SK-N-SH (cell line): ENCODE data around the gene TFRC. TPM values are rescaled to one million over a fixed set of nuclear protein-coding genes. Genes with fewer than 3 reads are reported as not detected.

Experiments used
- CTCF ChIA-PET: fragments of 300-600, 350-600 bp; formaldehyde crosslinking; extraction: SDS; loops from one replicate; lab custom pipeline; 2021; lab: Yijun Ruan, JAX
- POLR2A ChIA-PET: fragments of 350-600 bp; sonication (Branson Sonifier 250); formaldehyde crosslinking; extraction: SDS; loops from one replicate; lab custom pipeline; 2020; ENCODE audit warnings: antibody characterized with exemption, inconsistent platforms; lab: Yijun Ruan, JAX
- DNase-seq: peaks from one replicate; pipeline ENCODE4 v3.0.0; 2012
- H2AFZ ChIP-seq: fragments of 200-600 bp; sonication (generic); 2 replicates; pipeline ENCODE4 v1.8.1; 2016; ENCODE audit warnings: antibody characterized with exemption, mild to moderate bottlenecking, low read depth
- H3F3A ChIP-seq: fragments of 200-600 bp; sonication (generic); replicated peaks from 2 replicates; pipeline ENCODE3; 2016; ENCODE audit warnings: antibody characterized with exemption, mild to moderate bottlenecking; ENCODE audit not compliant: insufficient read depth
- H3K27ac ChIP-seq, 2 experiments: fragments of 200-500 bp in 1 of 2; fragments of 200-600 bp in 1 of 2; sonication (Bioruptor generic) in 1 of 2; sonication (generic), shearing (Covaris generic) in 1 of 2; 2 replicates each; pipeline versions ENCODE4 v1.5.1 to v1.6.1; 2014 to 2016; ENCODE audit warnings: low read depth in 2 of 2, inconsistent platforms in 1 of 2, low read length in 1 of 2, mild to moderate bottlenecking in 1 of 2, mixed read lengths in 1 of 2
- H3K27me3 ChIP-seq: fragments of 200-600 bp; sonication (generic), shearing (Covaris generic); 2 replicates; pipeline ENCODE4 v1.6.1; 2016; ENCODE audit warnings: mixed run types; ENCODE audit not compliant: insufficient read depth
- H3K36me3 ChIP-seq, 2 experiments: fragments of 200-500 bp in 1 of 2; fragments of 200-600 bp in 1 of 2; sonication (Bioruptor generic) in 1 of 2; sonication (generic) in 1 of 2; replicated peaks in 1 of 2; 2 replicates each; pipeline versions ENCODE3 to v1.5.1; 2014 to 2016; ENCODE audit warnings: low read length in 1 of 2, mild to moderate bottlenecking in 1 of 2; ENCODE audit not compliant: insufficient read depth in 2 of 2, control insufficient read depth in 1 of 2
- H3K4me1 ChIP-seq, 2 experiments: fragments of 200-500 bp in 1 of 2; fragments of 200-600 bp in 1 of 2; sonication (Bioruptor generic) in 1 of 2; sonication (generic), shearing (Covaris generic) in 1 of 2; 2 replicates each; pipeline versions ENCODE4 v1.5.1 to v1.6.1; 2014 to 2016; ENCODE audit warnings: low read depth in 1 of 2, low read length in 1 of 2, mixed run types in 1 of 2; ENCODE audit not compliant: insufficient read depth in 2 of 2, control insufficient read depth in 1 of 2
- H3K4me2 ChIP-seq: fragments of 200-600 bp; sonication (generic), shearing (Covaris generic); 2 replicates; pipeline ENCODE4 v1.6.1; 2017; ENCODE audit warnings: mixed run types
- H3K4me3 ChIP-seq, 2 experiments: fragments of 200-500 bp in 1 of 2; fragments of 200-600 bp in 1 of 2; sonication (Bioruptor generic) in 1 of 2; sonication (generic), shearing (Covaris generic) in 1 of 2; 2 replicates each; pipeline versions ENCODE4 v1.5.1 to v1.8.1; 2014 to 2016; ENCODE audit warnings: low read depth in 2 of 2, inconsistent platforms in 1 of 2, low read length in 1 of 2, mild to moderate bottlenecking in 1 of 2, mixed read lengths in 1 of 2, moderate library complexity in 1 of 2
- H3K79me2 ChIP-seq: fragments of 200-600 bp; sonication (generic); 2 replicates; pipeline ENCODE4 v1.8.1; 2017; ENCODE audit warnings: mild to moderate bottlenecking; ENCODE audit not compliant: insufficient read depth
- H3K9ac ChIP-seq: fragments of 200-600 bp; sonication (generic); 2 replicates; pipeline ENCODE4 v1.6.1; 2017; ENCODE audit warnings: mixed run types
- H3K9me2 ChIP-seq: fragments of 200-600 bp; sonication (generic); 2 replicates; pipeline ENCODE4 v1.6.1; 2017; ENCODE audit warnings: mixed run types
- H3K9me3 ChIP-seq: fragments of 200-600 bp; sonication (generic); 2 replicates; pipeline ENCODE4 v1.6.1; 2017; ENCODE audit warnings: mixed run types, mild to moderate bottlenecking, moderate library complexity
- H4K20me1 ChIP-seq: fragments of 200-600 bp; sonication (generic); 2 replicates; pipeline ENCODE4 v1.6.1; 2017; ENCODE audit warnings: mild to moderate bottlenecking, mixed run types; ENCODE audit not compliant: insufficient read depth
- FOXJ3 ChIP-seq: sonication (generic); formaldehyde crosslinking; IDR thresholded peaks from 2 replicates; pipeline ENCODE4 v1.5.1; 2020; ENCODE audit warnings: mild to moderate bottlenecking, missing genetic modification reagents
- GATA2 ChIP-seq: sonication (generic); formaldehyde crosslinking; IDR thresholded peaks from 2 replicates; pipeline ENCODE4 v1.5.0; 2020; ENCODE audit warnings: mild to moderate bottlenecking, missing genetic modification reagents
- JUND ChIP-seq: IDR thresholded peaks from 2 replicates; pipeline ENCODE4 v1.4.0; 2012
- NFIC ChIP-seq: IDR thresholded peaks from 2 replicates; pipeline ENCODE4 v1.4.0; 2012; ENCODE audit warnings: borderline replicate concordance
- RAD21 ChIP-seq: IDR thresholded peaks from 2 replicates; pipeline ENCODE4 v1.6.1; 2012; ENCODE audit warnings: mild to moderate bottlenecking, low read length
- RFX5 ChIP-seq: IDR thresholded peaks from 2 replicates; pipeline ENCODE4 v1.6.1; 2012; ENCODE audit warnings: mild to moderate bottlenecking, improper control_type of control experiment, low read length
- TAF1 ChIP-seq: IDR thresholded peaks from 2 replicates; pipeline ENCODE4 v1.6.1; 2012; ENCODE audit warnings: low read depth, mild to moderate bottlenecking, low read length, moderate library complexity, borderline replicate concordance
- YY1 ChIP-seq: IDR thresholded peaks from 2 replicates; pipeline ENCODE4 v1.4.0; 2012; ENCODE audit warnings: low read depth, mild to moderate bottlenecking
- WGBS: methylation state at CpG from one replicate; pipeline ENCODE4 v1.1.6; 2017; ENCODE audit warnings: low lambda C conversion rate; 5-methylcytosine and 5-hydroxymethylcytosine counted together
- polyA plus RNA-seq, 3 experiments: library from polyadenylated mRNA; depleted of rRNA; stranded (reverse); fragments of >200 nt; gene quantifications; 2 replicates each; pipeline ENCODE4 v1.2.3, GENCODE V29; 2012
- small RNA-seq, 7 experiments: library from RNA; depleted of rRNA; stranded (forward); fragments of <200 nt; gene quantifications; one replicate each; pipeline ENCODE3, GENCODE V24; 2012

TFRC gene
- polyA plus RNA-seq, 1 of the 3 experiments (the other 2 are of a cell fraction), result 35.0 TPM

DNA sequence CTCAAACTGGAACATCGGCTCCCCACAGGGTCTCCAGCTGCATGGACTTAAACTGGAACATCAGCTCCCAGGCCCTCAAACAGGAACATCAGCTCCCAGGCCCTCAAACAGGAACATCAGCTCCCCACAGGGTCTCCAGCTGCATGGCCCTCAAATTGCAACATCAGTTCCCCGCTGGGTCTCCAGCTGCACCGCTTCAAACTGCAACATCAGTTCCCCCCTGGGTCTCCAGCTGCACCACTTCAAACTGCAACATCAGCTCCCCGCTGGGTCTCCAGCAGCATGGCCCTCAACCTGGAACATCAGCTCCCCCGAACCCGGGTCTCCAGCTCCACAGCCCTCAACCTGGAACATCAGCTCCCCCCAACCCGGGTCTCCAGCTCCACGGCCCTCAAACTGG lies 82.0 kb downstream of the TFRC start:
- H2AFZ ChIP-seq, result no peak overlapping the region
- H3K4me3 ChIP-seq, result no peak overlapping the region
- POLR2A ChIA-PET, result interaction anchor here (1.0 kb wide), 1 partner anchor 58 kb away, joined by 5 read pairs; no protein-coding TSS in a partner anchor
- no peak overlapping the region for H3K9ac ChIP-seq
- H3K27ac ChIP-seq, result no peak overlapping the region
- H3K4me1 ChIP-seq, result no peaks in the 10 kb centered on the region
- no peaks in the 10 kb centered on the region for H3K9me2 ChIP-seq
- no peaks in the 10 kb centered on the region for H3K36me3 ChIP-seq
- TF ChIP-seq YY1 (no peak), NFIC (no peak), JUND (no peak), RAD21 (no peak), RFX5 (no peak), FOXJ3 (CRISPR knock-in tag) (no peak), TAF1 (no peak), GATA2 (CRISPR knock-in tag) (no peak)
- H4K20me1 ChIP-seq, result no peaks in the 10 kb centered on the region
- no peaks in the 10 kb centered on the region for H3K9me3 ChIP-seq
- no peaks in the 10 kb centered on the region for H3K79me2 ChIP-seq
- H3K4me2 ChIP-seq, result no peak overlapping the region
- no peak for DNase-seq
- WGBS, result 31% methylated on average over 5 of the region's 8 CpGs
- H3K27me3 ChIP-seq, result no peaks in the 10 kb centered on the region; the same call in 1 of the 2 replicates
- no peaks in the 10 kb centered on the region for H3F3A ChIP-seq
- CTCF ChIA-PET, result no interaction called here

Small RNA genes lying within 50 kb of the gene (small RNA-seq; reads per million reads assigned to genes)
- gene RNU7-18P, result 0 reads per million in 7 experiments

Other genes with a start within 250 kb of the TFRC start
- 11.3 and 17.3 TPM in 2 replicates for gene TNK2, start 173.5 kb downstream of the TFRC start, polyA plus RNA-seq (2012; rRNA removed)
- gene ZDHHC19, start 129.3 kb upstream of the TFRC start, polyA plus RNA-seq (2012; rRNA removed), result not detected in 2 replicates
- gene SLC51A, start 134.4 kb upstream of the TFRC start, polyA plus RNA-seq (2012; rRNA removed), result not detected in 2 replicates
- gene PCYT1A, start 205.6 kb upstream of the TFRC start, polyA plus RNA-seq (2012; rRNA removed), result 45.9 and 52.4 TPM in 2 replicates
- gene DYNLT2B, start 236.2 kb upstream of the TFRC start, polyA plus RNA-seq (2012; rRNA removed), result 30.6 and 31.7 TPM in 2 replicates